Osteoblast (primary cell): Measurements from ENCODE around the gene DRAM2. TPM values are rescaled to one million over a fixed set of nuclear protein-coding genes. Genes with fewer than 3 reads are reported as not detected.

Source experiments
- DNase-seq: peaks from one replicate; pipeline ENCODE4 v3.0.0; 2011; ENCODE audit warnings: low spot score, mixed read lengths; ENCODE audit not compliant: insufficient read length; ENCODE audit errors: missing footprints
- H2AFZ ChIP-seq: 2 replicates; pipeline ENCODE4 v1.6.0; 2011; ENCODE audit warnings: mild to moderate bottlenecking, low read length
- H3K27ac ChIP-seq: 2 replicates; pipeline ENCODE4 v1.5.1; 2011; ENCODE audit warnings: mild to moderate bottlenecking, low read depth, low read length, moderate library complexity
- H3K27me3 ChIP-seq: 2 replicates; pipeline ENCODE4 v1.6.0; 2012; ENCODE audit warnings: mild to moderate bottlenecking, control low read depth, inconsistent platforms, low read length, moderate library complexity; ENCODE audit not compliant: insufficient read depth
- H3K36me3 ChIP-seq: 2 replicates; pipeline ENCODE4 v1.5.1; 2011; ENCODE audit warnings: mild to moderate bottlenecking, low read length, control low read depth, moderate library complexity; ENCODE audit not compliant: insufficient read depth
- H3K4me1 ChIP-seq: 2 replicates; pipeline ENCODE4 v1.5.1; 2011; ENCODE audit warnings: mild to moderate bottlenecking, low read length, control low read depth, moderate library complexity; ENCODE audit not compliant: insufficient read depth
- H3K4me2 ChIP-seq: 2 replicates; pipeline ENCODE4 v1.6.0; 2011; ENCODE audit warnings: mild to moderate bottlenecking, low read length; ENCODE audit not compliant: insufficient read depth
- H3K4me3 ChIP-seq: fragments of 200-600 bp; sonication (generic); 3 replicates; pipeline ENCODE4 v1.5.1; 2012; ENCODE audit warnings: mild to moderate bottlenecking, low read length, inconsistent platforms; ENCODE audit not compliant: insufficient read depth
- H3K79me2 ChIP-seq: 2 replicates; pipeline ENCODE4 v1.6.0; 2012; ENCODE audit warnings: mild to moderate bottlenecking, low read length, control low read depth, inconsistent platforms; ENCODE audit not compliant: insufficient read depth
- H3K9me3 ChIP-seq: 2 replicates; pipeline ENCODE4 v1.5.1; 2011; ENCODE audit warnings: low read depth, low read length, control low read depth
- H4K20me1 ChIP-seq: 2 replicates; pipeline ENCODE4 v1.6.0; 2012; ENCODE audit warnings: mild to moderate bottlenecking, low read length, control low read depth; ENCODE audit not compliant: insufficient read depth
- CTCF ChIP-seq: IDR thresholded peaks from 2 replicates; pipeline ENCODE4 v1.5.1; 2011; ENCODE audit warnings: mild to moderate bottlenecking, low read depth, low read length, moderate library complexity; ENCODE audit errors: extremely low read depth
- total RNA-seq: library from RNA; depleted of rRNA; stranded (reverse); fragments of >200 nt; gene quantifications from 2 replicates; pipeline ENCODE4 v1.2.3, GENCODE V29; 2012

The DRAM2 gene
- total RNA-seq, 1 donor, result 45.6 TPM

GRCh38 chr1:111172463-111172862 lies 32.6 kb upstream of the DRAM2 start:
- H2AFZ ChIP-seq, result no peak overlapping the region
- H3K27ac ChIP-seq, result no peak overlapping the region
- peaks cover 22% of the 10 kb centered on the region for H3K36me3 ChIP-seq
- H3K4me3 ChIP-seq, result no peak overlapping the region
- H4K20me1 ChIP-seq, result no peaks in the 10 kb centered on the region
- no peak overlapping the region for H3K4me2 ChIP-seq
- no peak for TF ChIP-seq CTCF
- no peaks in the 10 kb centered on the region for H3K4me1 ChIP-seq
- H3K79me2 ChIP-seq, result no peaks in the 10 kb centered on the region
- H3K27me3 ChIP-seq, result no peaks in the 10 kb centered on the region
- H3K9me3 ChIP-seq, result no peaks in the 10 kb centered on the region
- no peak for DNase-seq

GRCh38 chr1:111164151-111164550 lies 24.3 kb upstream of the DRAM2 start:
- Histone ChIP-seq H3K27me3 (no peaks in the 10 kb centered on the region), H2AFZ (no peak overlapping the region), H4K20me1 (no peaks in the 10 kb centered on the region), H3K4me2 (no peak overlapping the region), H3K36me3 (peaks cover 16% of the 10 kb centered on the region), H3K9me3 (no peaks in the 10 kb centered on the region), H3K4me3 (no peak overlapping the region), H3K4me1 (no peaks in the 10 kb centered on the region), H3K79me2 (peaks cover 4% of the 10 kb centered on the region), H3K27ac (no peak overlapping the region)
- TF ChIP-seq CTCF, result no peak
- no peak for DNase-seq

GRCh38 chr1:111163363-111163762 lies 23.5 kb upstream of the DRAM2 start:
- H3K36me3 ChIP-seq, result peaks cover 12% of the 10 kb centered on the region
- no peak overlapping the region for H2AFZ ChIP-seq
- H3K4me3 ChIP-seq, result no peak overlapping the region
- no peaks in the 10 kb centered on the region for H3K9me3 ChIP-seq
- no peaks in the 10 kb centered on the region for H4K20me1 ChIP-seq
- H3K27me3 ChIP-seq, result no peaks in the 10 kb centered on the region
- no peak for TF ChIP-seq CTCF
- peaks cover 8% of the 10 kb centered on the region for H3K79me2 ChIP-seq
- H3K27ac ChIP-seq, result no peak overlapping the region
- no peak overlapping the region for H3K4me2 ChIP-seq
- H3K4me1 ChIP-seq, result no peaks in the 10 kb centered on the region
- DNase-seq, result no peak

GRCh38 chr1:111162488-111162880 lies 22.6 kb upstream of the DRAM2 start:
- TF ChIP-seq CTCF, result no peak
- Histone ChIP-seq H4K20me1 (peaks cover 1% of the 10 kb centered on the region), H3K79me2 (peaks cover 12% of the 10 kb centered on the region), H2AFZ (no peak overlapping the region), H3K27me3 (no peaks in the 10 kb centered on the region), H3K9me3 (no peaks in the 10 kb centered on the region), H3K27ac (no peak overlapping the region), H3K4me1 (no peaks in the 10 kb centered on the region), H3K4me3 (no peak overlapping the region), H3K36me3 (peaks cover 7% of the 10 kb centered on the region), H3K4me2 (no peak overlapping the region)
- no peak for DNase-seq
